Colonic mucosa (tissue), 4 donors: ENCODE results near the gene POU2AF3. TPM values are rescaled to one million over a fixed set of nuclear protein-coding genes. Genes with fewer than 3 reads are reported as not detected.
A peak's percentile ranks its signal among the peaks of the same experiment; 100 is the strongest.

ENCODE experiments used
- DNase-seq: peaks from one replicate; pipeline ENCODE4 v3.0.0-alpha.2; 2020
- H3K27ac ChIP-seq: fragments of 200-600 bp; one replicate; pipeline ENCODE4 v1.8.0; 2021
- H3K27me3 ChIP-seq: fragments of 200-600 bp; one replicate; pipeline ENCODE4 v1.8.0; 2021
- H3K36me3 ChIP-seq: fragments of 200-600 bp; one replicate; pipeline ENCODE4 v1.8.0; 2021
- H3K4me1 ChIP-seq: fragments of 200-600 bp; one replicate; pipeline ENCODE4 v1.8.0; 2021; ENCODE audit warnings: mild to moderate bottlenecking
- H3K4me3 ChIP-seq: fragments of 200-600 bp; one replicate; pipeline ENCODE4 v1.8.0; 2021
- H3K9ac ChIP-seq, 2 donors: one replicate each; pipeline ENCODE4 v1.7.0; 2013; ENCODE audit warnings: control low read depth in 2 of 2, low read depth in 2 of 2, low read length in 2 of 2
- H3K9me3 ChIP-seq: fragments of 200-600 bp; one replicate; pipeline ENCODE4 v1.8.0; 2021
- CTCF ChIP-seq: fragments of 200-600 bp; IDR thresholded peaks from one replicate; pipeline ENCODE4 v1.8.0; 2022; ENCODE audit warnings: antibody characterized with exemption, mild to moderate bottlenecking
- intact Hi-C: fragments of 100-400 bp; cut with DNase I; formaldehyde crosslinking; loops from one replicate; pipeline ENCODE4 v1.14.1; 2022
- total RNA-seq, 2 donors: library from RNA; stranded (reverse); fragmentation: NEBNext Ultra II Directional in 1 of 2; extraction: Animal tissue kit (Norgen Biotek cat#: 25700) in 1 of 2; gene quantifications; one replicate each; pipeline ENCODE4 v1.2.1, GENCODE V29; 2021
- donor health status: healthy.
- donor health status: DM: no; HTN: no; CAD: no.
- donor health status: DM: no; HTN: no; CAD: no.

Gene POU2AF3
- total RNA-seq, 2 donors from 2014 or later, result 4.5 to 7.9 TPM

DNA sequence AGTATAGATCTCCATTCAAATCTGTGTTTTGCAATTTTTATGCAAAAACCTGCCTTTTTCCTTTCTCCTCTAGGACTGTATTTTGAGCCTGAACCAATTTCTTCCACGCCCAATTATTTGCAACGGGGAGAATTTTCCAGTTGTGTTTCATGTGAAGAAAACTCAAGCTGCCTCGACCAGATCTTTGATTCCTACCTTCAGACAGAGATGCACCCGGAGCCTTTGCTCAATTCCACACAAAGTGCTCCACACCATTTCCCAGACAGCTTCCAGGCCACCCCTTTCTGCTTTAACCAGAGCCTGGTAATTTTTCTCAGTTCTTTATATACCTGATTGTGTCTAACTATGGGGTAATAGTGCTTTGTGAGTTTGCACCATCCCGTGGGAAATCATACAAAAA, 8.0 kb downstream of the POU2AF3 start:
- no peak for DNase-seq
- Histone ChIP-seq H3K4me3 (no peak overlapping the region), H3K27ac (no peak overlapping the region), H3K9ac (no peak overlapping the region), H3K36me3 (no peaks in the 10 kb centered on the region), H3K27me3 (no peaks in the 10 kb centered on the region), H3K9me3 (no peaks in the 10 kb centered on the region), H3K4me1 (peaks cover 5% of the 10 kb centered on the region)
- no peak for TF ChIP-seq CTCF
- intact Hi-C loops, result no loop called here

DNA sequence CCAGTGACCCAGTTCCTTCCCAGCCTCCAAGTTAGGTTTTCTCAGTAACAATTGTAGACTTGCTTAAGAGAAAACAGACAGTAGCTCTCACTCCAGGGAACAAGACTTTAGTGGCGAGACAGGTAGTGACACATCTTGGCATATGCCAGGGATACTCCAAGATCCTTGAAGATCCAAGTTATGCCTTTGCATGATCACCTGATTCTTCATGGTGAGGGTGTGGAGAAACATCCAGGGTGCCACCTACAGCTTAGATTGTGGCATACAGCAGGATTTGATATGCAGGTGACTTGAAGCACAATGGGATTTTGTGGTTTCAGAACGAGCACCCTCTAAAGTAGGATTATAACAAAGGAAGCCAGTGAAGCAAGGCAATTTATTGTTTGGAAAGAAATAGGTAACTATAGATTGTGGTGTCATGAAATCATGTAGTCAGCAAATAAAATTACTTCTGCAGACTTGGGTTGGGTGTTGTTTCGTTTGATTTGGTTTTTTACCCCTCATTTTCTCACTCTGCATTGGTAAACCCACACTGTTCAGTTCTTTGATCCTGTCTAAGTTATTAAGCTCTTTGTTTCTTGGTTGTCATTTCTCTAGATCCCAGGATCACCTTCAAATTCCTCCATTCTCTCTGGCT, 9.2 kb downstream of the POU2AF3 start:
- Histone ChIP-seq H3K27me3 (no peaks in the 10 kb centered on the region), H3K9ac (no peak overlapping the region), H3K36me3 (no peaks in the 10 kb centered on the region), H3K9me3 (no peaks in the 10 kb centered on the region), H3K27ac (no peak overlapping the region), H3K4me1 (peaks cover 4% of the 10 kb centered on the region), H3K4me3 (no peak overlapping the region)
- DNase-seq, result no peak
- no peak for TF ChIP-seq CTCF
- intact Hi-C loops, result loop anchor here (2.0 kb wide), 1 partner anchor 51 kb away; no protein-coding TSS in a partner anchor

GRCh38 chr11:111308140-111308539, 9.8 kb downstream of the POU2AF3 start:
- no peak overlapping the region for H3K27ac ChIP-seq
- no peak overlapping the region for H3K9ac ChIP-seq
- peak; percentile 92 for DNase-seq
- no peaks in the 10 kb centered on the region for H3K9me3 ChIP-seq
- TF ChIP-seq CTCF, result no peak
- H3K4me1 ChIP-seq, result no peaks in the 10 kb centered on the region
- H3K4me3 ChIP-seq, result no peak overlapping the region
- H3K36me3 ChIP-seq, result no peaks in the 10 kb centered on the region
- intact Hi-C loops, result loop anchor here (2.0 kb wide), 1 partner anchor 51 kb away; no protein-coding TSS in a partner anchor
- H3K27me3 ChIP-seq, result no peaks in the 10 kb centered on the region

DNA sequence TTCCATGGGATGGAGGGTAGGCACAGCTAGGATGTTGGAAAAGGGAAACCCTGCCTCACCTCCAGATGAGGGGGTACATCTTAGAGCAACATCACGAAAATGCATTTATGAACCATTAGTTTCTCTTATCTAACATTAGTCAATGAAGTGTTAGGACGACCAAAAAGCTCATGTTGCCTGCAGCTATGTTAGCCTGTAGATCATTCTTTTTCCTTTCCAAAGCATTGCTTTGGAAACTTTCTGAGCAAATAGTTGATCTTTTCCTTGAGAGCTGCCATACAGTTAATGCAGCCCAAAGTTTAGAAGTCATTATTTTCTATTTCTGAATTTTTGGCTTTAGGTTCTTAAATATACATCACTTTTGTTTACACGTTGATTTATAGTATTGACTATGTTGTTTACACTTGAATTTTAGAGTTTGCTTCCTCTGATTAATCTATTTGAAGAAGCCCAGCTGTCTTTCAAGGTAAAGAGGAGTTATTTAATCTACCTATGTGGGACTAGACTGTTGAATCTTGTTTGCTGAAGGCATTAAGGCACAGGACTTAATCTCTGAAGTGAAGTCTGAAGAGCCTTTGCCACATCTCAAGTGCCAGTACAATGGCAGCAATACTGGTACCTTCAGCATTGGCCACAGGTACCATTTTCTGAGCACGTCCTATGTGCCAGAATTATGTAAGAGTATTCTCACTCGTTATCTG, 11.0 kb downstream of the POU2AF3 start:
- intact Hi-C loops, result loop anchor here (2.0 kb wide), 1 partner anchor 49 kb away; no protein-coding TSS in a partner anchor
- H3K9me3 ChIP-seq, result no peaks in the 10 kb centered on the region
- no peak overlapping the region for H3K9ac ChIP-seq
- H3K27ac ChIP-seq, result no peak overlapping the region
- H3K36me3 ChIP-seq, result no peaks in the 10 kb centered on the region
- no peaks in the 10 kb centered on the region for H3K4me1 ChIP-seq
- no peak overlapping the region for H3K4me3 ChIP-seq
- H3K27me3 ChIP-seq, result no peaks in the 10 kb centered on the region
- no peak for TF ChIP-seq CTCF
- DNase-seq, result no peak

GRCh38 chr11:111310088-111310487, 11.7 kb downstream of the POU2AF3 start:
- DNase-seq, result peak; percentile 50
- intact Hi-C loops, result no loop called here

More at GRCh38 chr11:111310088-111310487, 11.7 kb downstream of the POU2AF3 start:
- no peak for TF ChIP-seq CTCF
- no peak overlapping the region for H3K9ac ChIP-seq
- H3K4me3 ChIP-seq, result no peak overlapping the region
- H3K27ac ChIP-seq, result no peak overlapping the region
- H3K4me1 ChIP-seq, result no peaks in the 10 kb centered on the region
- no peaks in the 10 kb centered on the region for H3K36me3 ChIP-seq
- no peaks in the 10 kb centered on the region for H3K27me3 ChIP-seq
- H3K9me3 ChIP-seq, result no peaks in the 10 kb centered on the region
